DOHH2 (cell line): ENCODE results near the gene SMCO4.

Experiments used
- H3F3A ChIP-seq: fragments of 200-600 bp; sonication (generic), shearing (Covaris generic); 2 replicates; pipeline ENCODE4 v1.6.0; 2016; ENCODE audit warnings: antibody characterized with exemption, mild to moderate bottlenecking; ENCODE audit not compliant: control insufficient read depth, insufficient read depth
- H3K27ac ChIP-seq: fragments of 200-600 bp; sonication (generic); 2 replicates; pipeline ENCODE4 v1.5.1; 2014; ENCODE audit warnings: low read depth, mild to moderate bottlenecking, low read length, moderate library complexity
- H3K27me3 ChIP-seq: fragments of 200-600 bp; sonication (generic); 2 replicates; pipeline ENCODE4 v1.6.1; 2014; ENCODE audit warnings: mild to moderate bottlenecking, low read length, mixed read lengths; ENCODE audit not compliant: control insufficient read depth
- H3K36me3 ChIP-seq: fragments of 200-600 bp; sonication (generic); 2 replicates; pipeline ENCODE4 v1.6.1; 2014; ENCODE audit warnings: mild to moderate bottlenecking, low read length, moderate library complexity, mixed read lengths; ENCODE audit not compliant: control insufficient read depth
- H3K4me1 ChIP-seq: fragments of 200-600 bp; sonication (generic); 2 replicates; pipeline ENCODE4 v1.6.1; 2014; ENCODE audit warnings: mild to moderate bottlenecking, low read length, mixed read lengths; ENCODE audit not compliant: control insufficient read depth
- H3K4me2 ChIP-seq: fragments of 200-600 bp; sonication (generic); 2 replicates; pipeline ENCODE4 v1.6.0; 2014; ENCODE audit warnings: mild to moderate bottlenecking, low read length, moderate library complexity
- H3K4me3 ChIP-seq: fragments of 200-600 bp; sonication (generic); 2 replicates; pipeline ENCODE4 v1.5.1; 2014; ENCODE audit warnings: mild to moderate bottlenecking, low read length, mixed read lengths
- H3K79me2 ChIP-seq: fragments of 200-600 bp; sonication (generic); 2 replicates; pipeline ENCODE4 v1.6.1; 2014; ENCODE audit warnings: mild to moderate bottlenecking, low read length, mixed read lengths; ENCODE audit not compliant: control insufficient read depth
- H3K9me2 ChIP-seq: fragments of 200-600 bp; sonication (generic); replicated peaks from 2 replicates; pipeline ENCODE4 v1.6.1; 2014; ENCODE audit warnings: mild to moderate bottlenecking, low read length, mixed read lengths; ENCODE audit not compliant: control insufficient read depth
- H3K9me3 ChIP-seq: fragments of 200-600 bp; sonication (generic); 2 replicates; pipeline ENCODE4 v1.6.1; 2014; ENCODE audit warnings: antibody characterized with exemption, low read length, mixed read lengths; ENCODE audit not compliant: control insufficient read depth, insufficient read depth
- H4K20me1 ChIP-seq: fragments of 200-600 bp; sonication (generic); 2 replicates; pipeline ENCODE4 v1.6.0; 2014; ENCODE audit warnings: low read depth, mild to moderate bottlenecking, antibody characterized with exemption, low read length, moderate library complexity; ENCODE audit not compliant: control insufficient read depth, insufficient read depth
- EZH2phosphoT487 ChIP-seq: fragments of 200-600 bp; sonication (generic); IDR thresholded peaks from 2 replicates; pipeline ENCODE4 v1.6.1; 2017; ENCODE audit warnings: borderline replicate concordance, mild to moderate bottlenecking, antibody characterized with exemption, low read length, moderate library complexity, mixed read lengths
- TF ChIP-seq, protein P1 (sequence below): fragments of 200-600 bp; sonication (generic); IDR thresholded peaks from one replicate; pipeline ENCODE4 v1.5.1; 2014; ENCODE audit warnings: antibody characterized with exemption, mild to moderate bottlenecking, low read depth, low read length; ENCODE audit not compliant: poor library complexity, severe bottlenecking

SMCO4 gene

DNA sequence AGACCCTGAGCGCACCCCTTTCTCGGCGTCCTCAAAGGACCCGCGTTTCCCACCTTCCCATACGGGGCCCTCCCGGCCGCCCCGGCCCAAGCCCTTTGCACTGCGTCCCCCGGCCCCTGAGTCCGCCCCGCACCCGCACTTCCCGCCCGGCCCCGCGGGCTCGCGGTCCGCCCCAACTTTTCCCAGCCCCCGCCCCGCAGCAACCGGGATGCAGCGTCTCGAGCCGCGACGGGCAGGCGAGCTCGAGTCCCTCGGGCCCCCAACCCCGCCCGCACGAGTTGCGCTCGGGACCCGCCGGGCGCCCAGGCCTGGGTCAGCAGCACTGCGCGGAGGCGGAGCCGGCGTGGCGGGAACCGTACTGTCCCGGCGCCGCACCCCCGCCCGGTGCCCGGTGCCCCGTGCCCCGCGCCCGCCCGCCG lies 371 bp downstream of the SMCO4 start:
- no peaks in the 10 kb centered on the region for H3K36me3 ChIP-seq

DNA sequence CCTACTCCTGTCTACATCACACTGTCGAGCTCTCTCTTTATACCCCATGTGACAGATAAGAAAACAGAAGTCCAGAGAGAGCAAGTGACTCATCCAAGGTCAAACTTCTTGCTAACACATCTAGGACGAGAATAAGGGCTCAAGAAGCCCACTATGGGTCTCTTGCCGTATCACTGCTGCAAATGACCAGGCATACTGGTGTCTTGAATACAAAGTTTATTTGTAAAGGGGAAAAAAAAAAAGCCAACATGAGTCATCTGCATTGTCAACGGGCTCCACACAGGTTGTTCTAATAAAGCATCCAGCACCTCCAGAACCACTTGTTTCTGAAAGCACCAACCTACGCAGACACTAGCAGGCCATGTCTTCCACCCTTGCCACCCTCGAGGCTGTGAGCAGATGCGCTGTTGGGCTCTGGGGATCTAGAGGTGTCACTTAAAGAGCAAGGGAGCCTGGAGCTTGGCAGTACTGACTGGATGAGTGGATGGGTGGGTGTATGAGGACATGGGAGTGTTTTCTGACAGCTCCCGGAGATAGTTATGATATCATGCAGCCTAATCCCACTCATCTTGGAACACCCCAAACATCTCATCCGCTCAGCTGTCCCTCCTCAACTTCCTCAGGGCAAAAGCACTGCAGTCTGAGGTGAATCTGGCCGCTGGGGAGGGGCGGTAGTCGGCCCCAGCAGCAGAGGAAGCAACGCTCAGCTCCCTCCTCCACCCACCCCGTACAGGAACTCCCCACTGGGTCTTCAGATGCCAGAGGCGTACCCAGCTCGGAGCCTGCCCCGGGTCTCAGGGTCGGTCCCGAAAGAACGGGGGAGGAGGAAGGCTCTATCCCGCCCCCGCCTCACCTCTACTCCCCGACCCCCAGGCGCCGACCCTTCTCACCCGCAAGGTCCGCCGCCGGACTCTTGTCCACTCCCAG lies 1.0 kb downstream of the SMCO4 start:
- no peaks in the 10 kb centered on the region for H3K9me3 ChIP-seq
- peaks cover 20% of the 10 kb centered on the region for H3K4me1 ChIP-seq
- H3K36me3 ChIP-seq = no peaks in the 10 kb centered on the region
- TF ChIP-seq, protein P1, sequence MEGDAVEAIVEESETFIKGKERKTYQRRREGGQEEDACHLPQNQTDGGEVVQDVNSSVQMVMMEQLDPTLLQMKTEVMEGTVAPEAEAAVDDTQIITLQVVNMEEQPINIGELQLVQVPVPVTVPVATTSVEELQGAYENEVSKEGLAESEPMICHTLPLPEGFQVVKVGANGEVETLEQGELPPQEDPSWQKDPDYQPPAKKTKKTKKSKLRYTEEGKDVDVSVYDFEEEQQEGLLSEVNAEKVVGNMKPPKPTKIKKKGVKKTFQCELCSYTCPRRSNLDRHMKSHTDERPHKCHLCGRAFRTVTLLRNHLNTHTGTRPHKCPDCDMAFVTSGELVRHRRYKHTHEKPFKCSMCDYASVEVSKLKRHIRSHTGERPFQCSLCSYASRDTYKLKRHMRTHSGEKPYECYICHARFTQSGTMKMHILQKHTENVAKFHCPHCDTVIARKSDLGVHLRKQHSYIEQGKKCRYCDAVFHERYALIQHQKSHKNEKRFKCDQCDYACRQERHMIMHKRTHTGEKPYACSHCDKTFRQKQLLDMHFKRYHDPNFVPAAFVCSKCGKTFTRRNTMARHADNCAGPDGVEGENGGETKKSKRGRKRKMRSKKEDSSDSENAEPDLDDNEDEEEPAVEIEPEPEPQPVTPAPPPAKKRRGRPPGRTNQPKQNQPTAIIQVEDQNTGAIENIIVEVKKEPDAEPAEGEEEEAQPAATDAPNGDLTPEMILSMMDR = no peak
- TF ChIP-seq EZH2phosphoT487 = no peak
- peak overlapping the region; percentile 73 for H3K4me3 ChIP-seq
- H4K20me1 ChIP-seq = no peaks in the 10 kb centered on the region
- H3K79me2 ChIP-seq = no peaks in the 10 kb centered on the region
- H3K27me3 ChIP-seq = peaks cover 32% of the 10 kb centered on the region
- H3K9me2 ChIP-seq = no peaks in the 10 kb centered on the region
- H3K27ac ChIP-seq = no peak overlapping the region
- H3F3A ChIP-seq = no peaks in the 10 kb centered on the region
- H3K4me2 ChIP-seq = peak overlapping the region; percentile 71

More for the DNA sequence above, 371 bp downstream of the SMCO4 start:
- no peaks in the 10 kb centered on the region for H3K9me3 ChIP-seq
- H3K4me3 ChIP-seq = peak overlapping the region; percentile 73
- peak; percentile 47; the same call in 1 of the 2 replicates for TF ChIP-seq EZH2phosphoT487
- TF ChIP-seq, protein P1 = no peak
- H3K27ac ChIP-seq = no peak overlapping the region
- H3K9me2 ChIP-seq = no peaks in the 10 kb centered on the region
- peaks cover 32% of the 10 kb centered on the region for H3K27me3 ChIP-seq
- peaks cover 20% of the 10 kb centered on the region for H3K4me1 ChIP-seq
- no peaks in the 10 kb centered on the region for H3K79me2 ChIP-seq
- H3F3A ChIP-seq = no peaks in the 10 kb centered on the region
- H3K4me2 ChIP-seq = peak overlapping the region; percentile 71
- no peaks in the 10 kb centered on the region for H4K20me1 ChIP-seq

DNA sequence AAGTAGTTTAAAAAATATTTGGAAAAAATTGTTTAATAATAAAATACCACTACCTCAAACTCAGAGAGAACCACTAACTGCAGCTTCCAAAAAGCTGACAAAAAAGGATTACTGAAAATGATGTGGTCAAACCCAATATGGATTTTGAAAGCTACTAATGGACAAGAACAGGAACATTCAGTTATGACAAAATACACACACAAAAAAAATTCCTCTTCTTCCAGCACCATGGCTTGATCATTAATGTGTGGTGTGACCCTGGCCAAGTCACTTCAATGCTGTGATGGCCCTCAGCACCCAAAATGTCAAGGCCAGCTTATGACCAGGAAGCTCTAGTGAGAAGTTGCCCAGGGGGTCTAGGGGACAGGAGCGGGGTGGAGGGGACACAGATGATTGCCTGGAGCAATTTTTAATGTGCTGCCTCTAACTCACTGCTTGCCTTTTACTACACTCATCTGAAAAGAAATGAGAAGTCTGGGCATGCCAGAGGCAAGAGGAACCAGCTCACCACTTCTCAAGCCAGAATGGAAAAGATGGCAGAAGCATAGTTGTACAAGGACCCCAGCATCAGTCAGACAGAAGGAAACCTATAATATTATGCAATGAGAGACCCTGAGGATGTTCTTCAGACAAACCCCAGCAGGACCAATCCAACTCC lies 2.2 kb downstream of the SMCO4 start:
- Histone ChIP-seq H3K79me2 (no peaks in the 10 kb centered on the region), H3K36me3 (no peaks in the 10 kb centered on the region), H3K27ac (no peak overlapping the region), H3K9me3 (no peaks in the 10 kb centered on the region), H3F3A (no peaks in the 10 kb centered on the region), H3K27me3 (peaks cover 28% of the 10 kb centered on the region), H4K20me1 (no peaks in the 10 kb centered on the region), H3K4me1 (peaks cover 20% of the 10 kb centered on the region), H3K9me2 (no peaks in the 10 kb centered on the region), H3K4me2 (no peak overlapping the region), H3K4me3 (no peak overlapping the region)
- TF ChIP-seq EZH2phosphoT487 = no peak

DNA sequence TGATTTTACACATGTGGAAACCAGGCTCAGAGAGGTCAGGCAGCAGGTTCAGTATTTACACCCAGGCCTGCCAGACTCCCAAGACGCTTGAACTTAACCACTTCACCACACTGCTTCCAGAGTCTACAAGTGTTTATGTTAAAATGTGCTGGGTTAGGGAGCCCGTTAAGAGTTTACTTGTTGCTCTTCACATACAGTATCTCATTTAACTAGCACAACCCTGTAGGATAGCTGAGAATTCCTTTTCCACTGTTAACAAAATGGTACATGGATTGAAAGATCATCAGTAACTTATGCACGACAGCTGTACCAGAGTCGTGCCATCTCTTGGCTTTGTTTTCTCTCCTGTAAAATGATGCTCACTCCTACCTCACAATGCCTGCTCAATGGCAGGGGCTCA lies 2.9 kb downstream of the SMCO4 start:
- Histone ChIP-seq H3F3A (no peaks in the 10 kb centered on the region), H3K4me1 (peaks cover 20% of the 10 kb centered on the region), H3K79me2 (no peaks in the 10 kb centered on the region), H3K4me2 (no peak overlapping the region), H3K36me3 (no peaks in the 10 kb centered on the region), H3K4me3 (no peak overlapping the region), H3K27ac (no peak overlapping the region), H4K20me1 (no peaks in the 10 kb centered on the region), H3K9me3 (no peaks in the 10 kb centered on the region), H3K27me3 (peaks cover 24% of the 10 kb centered on the region), H3K9me2 (no peaks in the 10 kb centered on the region)
- TF ChIP-seq EZH2phosphoT487 = no peak
- TF ChIP-seq, protein P1 = no peak
